HepG2 (cell line): Measurements from ENCODE around the gene P4HB. TPM values are rescaled to one million over a fixed set of nuclear protein-coding genes. Genes with fewer than 3 reads are reported as not detected.
A peak's percentile ranks its signal among the peaks of the same experiment; 100 is the strongest.

Source experiments
- GTF3A ChIP-seq: sonication (generic); formaldehyde crosslinking; conservative IDR thresholded peaks from 2 replicates; pipeline ENCODE4 v1.4.0; 2020; ENCODE audit warnings: mild to moderate bottlenecking, missing genetic modification reagents
- HDAC6 ChIP-seq: fragments of 200-600 bp; sonication (generic); IDR thresholded peaks from 2 replicates; pipeline ENCODE4 v1.7.0; 2017; ENCODE audit warnings: mild to moderate bottlenecking, antibody characterized with exemption, low read length, low read depth
- HNRNPL ChIP-seq: fragments of 200-400 bp; formaldehyde crosslinking; IDR thresholded peaks from 2 replicates; pipeline ENCODE4 v1.6.1; 2017; ENCODE audit warnings: mild to moderate bottlenecking, low read depth, low read length
- KDM2A ChIP-seq: sonication (generic); formaldehyde crosslinking; IDR thresholded peaks from 2 replicates; pipeline ENCODE4 v1.4.0; 2020; ENCODE audit warnings: low read depth, missing genetic modification reagents, borderline replicate concordance
- MBNL3 ChIP-seq: fragments of 250-450 bp; sonication (Bioruptor Pico); conservative IDR thresholded peaks from 2 replicates; pipeline ENCODE4 v1.8.0; 2022; ENCODE audit warnings: mild to moderate bottlenecking, inconsistent platforms
- PBX3 ChIP-seq: sonication (generic); formaldehyde crosslinking; IDR thresholded peaks from 2 replicates; pipeline ENCODE4 v1.8.1; 2023; ENCODE audit warnings: missing genetic modification reagents, inconsistent platforms, borderline replicate concordance
- SMARCE1 ChIP-seq: fragments of 450-650 bp; IDR thresholded peaks from 2 replicates; pipeline ENCODE4 v1.6.1; 2017; ENCODE audit warnings: borderline replicate concordance
- SNAPC4 ChIP-seq: sonication (generic); formaldehyde crosslinking; IDR thresholded peaks from 2 replicates; pipeline ENCODE4 v1.4.0; 2020; ENCODE audit warnings: mild to moderate bottlenecking, missing genetic modification reagents
- TEAD2 ChIP-seq: sonication (generic); formaldehyde crosslinking; IDR thresholded peaks from 2 replicates; pipeline ENCODE4 v1.9.0; 2021; ENCODE audit warnings: missing genetic modification reagents
- TRAFD1 ChIP-seq: sonication (generic); formaldehyde crosslinking; IDR thresholded peaks from 2 replicates; pipeline ENCODE4 v1.5.1; 2020; ENCODE audit warnings: missing genetic modification reagents, mild to moderate bottlenecking, borderline replicate concordance
- ZBTB14 ChIP-seq: sonication (generic); formaldehyde crosslinking; IDR thresholded peaks from 2 replicates; pipeline ENCODE4 v1.4.0; 2020; ENCODE audit warnings: missing genetic modification reagents
- ZBTB42 ChIP-seq: sonication (generic); formaldehyde crosslinking; IDR thresholded peaks from 2 replicates; pipeline ENCODE4 v1.5.0; 2020; ENCODE audit warnings: mild to moderate bottlenecking, missing genetic modification reagents
- ZFP1 ChIP-seq: IDR thresholded peaks from 2 replicates; pipeline ENCODE4 v1.6.1; 2016
- ZNF282 ChIP-seq: fragments of 450-650 bp; IDR thresholded peaks from 2 replicates; pipeline ENCODE4 v1.6.1; 2018; ENCODE audit not compliant: partially characterized antibody
- ZNF558 ChIP-seq: sonication (generic); formaldehyde crosslinking; IDR thresholded peaks from 2 replicates; pipeline ENCODE4 v1.9.0; 2022; ENCODE audit warnings: mild to moderate bottlenecking, missing genetic modification reagents, borderline replicate concordance
- ZNF589 ChIP-seq: sonication (generic); formaldehyde crosslinking; conservative IDR thresholded peaks from 2 replicates; pipeline ENCODE4 v1.8.0; 2022; ENCODE audit warnings: mild to moderate bottlenecking, moderate library complexity, missing genetic modification reagents
- ZNF749 ChIP-seq: sonication (generic); formaldehyde crosslinking; IDR thresholded peaks from 2 replicates; pipeline ENCODE4 v1.8.0; 2022; ENCODE audit warnings: mild to moderate bottlenecking, missing genetic modification reagents, moderate library complexity, borderline replicate concordance
- ZNF83 ChIP-seq: sonication (generic); formaldehyde crosslinking; IDR thresholded peaks from 2 replicates; pipeline ENCODE4 v1.4.0; 2020; ENCODE audit warnings: missing genetic modification reagents, mild to moderate bottlenecking, borderline replicate concordance
- polyA plus RNA-seq, 8 experiments: library from polyadenylated mRNA; depleted of rRNA in 3 of 8; stranded (reverse) in 7 of 8; unstranded in 1 of 8; fragments of >200 nt; fragmentation: Illumina TruSeq in 4 of 8; extraction: Trizol in 4 of 8; gene quantifications; 2 replicates each; pipeline versions ENCODE4 v1.2.1 to v1.2.3, GENCODE V29; 2011 to 2016; ENCODE audit warnings: low read depth in 4 of 8, missing spikeins in 1 of 8, mixed read lengths in 1 of 8; ENCODE audit not compliant: insufficient read depth in 1 of 8
- total RNA-seq, 5 experiments: library from RNA; depleted of rRNA; stranded (reverse); fragments of >200 nt; fragmentation: Illumina TruSeq; extraction: Trizol; gene quantifications; 2 replicates each; pipeline ENCODE4 v1.2.3, GENCODE V29; 2016; ENCODE audit warnings: low read depth in 1 of 5

The P4HB gene
- total and polyA plus RNA-seq, 2 of the 13 experiments (the other 11 are each of a cell fraction or from before 2014, with no cell fraction given), result 185 to 782 TPM

GRCh38 chr17:81869221-81870130, 9.1 kb upstream of the P4HB start (continued):
- TF ChIP-seq ZNF83 (no peak), GTF3A (0 out of 2 replicates have a peak, but pooled peaks have one; percentile 26), TRAFD1 (CRISPR knock-in tag) (no peak), KDM2A (CRISPR knock-in tag) (peak; percentile 90), ZFP1 (no peak), HDAC6 (no peak), ZNF282 (no peak), ZNF749 (peak; percentile 55; the same call in 1 of the 2 replicates), TEAD2 (CRISPR knock-in tag) (no peak), SMARCE1 (no peak), PBX3 (CRISPR knock-in tag) (0 out of 2 replicates have a peak, but pooled peaks have one; percentile 35), MBNL3 (no peak), ZNF589 (peak; percentile 84; the same call in 1 of the 2 replicates), SNAPC4 (peak; percentile 48; the same call in 1 of the 2 replicates), ZBTB14 (CRISPR knock-in tag) (peak; percentile 23; the same call in 1 of the 2 replicates), ZNF558 (CRISPR knock-in tag) (no peak), ZBTB42 (CRISPR knock-in tag) (no peak), HNRNPL (peak; percentile 47; the same call in 1 of the 2 replicates)
